ENCODE results near the gene FSD1. TPM values are rescaled to one million over a fixed set of nuclear protein-coding genes. Genes with fewer than 3 reads are reported as not detected.

Gene FSD1
- total RNA-seq, 1 experiment from 2014 or later: not detected

- H3F3A ChIP-seq (ENCODE audit: insufficient read depth, low read depth): no peaks in the 10 kb centered on the region
- ChIA-PET POLR2A (ENCODE audit: unreplicated experiment) (no interaction called here), CTCF (no interaction called here)
- H3K4me2 ChIP-seq: no peak overlapping the region
- no peaks in the 10 kb centered on the region for H3K36me3 ChIP-seq (ENCODE audit: low read depth)
- no peaks in the 10 kb centered on the region for H3K9me3 ChIP-seq (ENCODE audit: insufficient read depth, low read depth)
- H3K4me1 ChIP-seq (replicated peaks; ENCODE audit: insufficient read depth): no peaks in the 10 kb centered on the region
- no peak for DNase-seq
- no peaks in the 10 kb centered on the region for H3K9me2 ChIP-seq (ENCODE audit: insufficient read depth)
- TF ChIP-seq, protein P1, sequence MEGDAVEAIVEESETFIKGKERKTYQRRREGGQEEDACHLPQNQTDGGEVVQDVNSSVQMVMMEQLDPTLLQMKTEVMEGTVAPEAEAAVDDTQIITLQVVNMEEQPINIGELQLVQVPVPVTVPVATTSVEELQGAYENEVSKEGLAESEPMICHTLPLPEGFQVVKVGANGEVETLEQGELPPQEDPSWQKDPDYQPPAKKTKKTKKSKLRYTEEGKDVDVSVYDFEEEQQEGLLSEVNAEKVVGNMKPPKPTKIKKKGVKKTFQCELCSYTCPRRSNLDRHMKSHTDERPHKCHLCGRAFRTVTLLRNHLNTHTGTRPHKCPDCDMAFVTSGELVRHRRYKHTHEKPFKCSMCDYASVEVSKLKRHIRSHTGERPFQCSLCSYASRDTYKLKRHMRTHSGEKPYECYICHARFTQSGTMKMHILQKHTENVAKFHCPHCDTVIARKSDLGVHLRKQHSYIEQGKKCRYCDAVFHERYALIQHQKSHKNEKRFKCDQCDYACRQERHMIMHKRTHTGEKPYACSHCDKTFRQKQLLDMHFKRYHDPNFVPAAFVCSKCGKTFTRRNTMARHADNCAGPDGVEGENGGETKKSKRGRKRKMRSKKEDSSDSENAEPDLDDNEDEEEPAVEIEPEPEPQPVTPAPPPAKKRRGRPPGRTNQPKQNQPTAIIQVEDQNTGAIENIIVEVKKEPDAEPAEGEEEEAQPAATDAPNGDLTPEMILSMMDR (conservative IDR thresholded peaks at IDR 0.05): no peak
- TF ChIP-seq EZH2 (IDR thresholded peaks at IDR 0.05; ENCODE audit: low read depth): no peak
- intact Hi-C loops (cut with micrococcal nuclease; ENCODE audit: unreplicated experiment): no loop called here
- no peaks in the 10 kb centered on the region for H3K79me2 ChIP-seq (ENCODE audit: low read depth)
- H2AFZ ChIP-seq: no peak overlapping the region
- no peaks in the 10 kb centered on the region for H3K27me3 ChIP-seq (ENCODE audit: insufficient read depth, low read depth)
- H3K4me3 ChIP-seq: no peak overlapping the region
- H3K27ac ChIP-seq: no peak overlapping the region
- BruUV-seq (replicated peaks): no TSS peak
- H4K20me1 ChIP-seq (ENCODE audit: insufficient read depth): no peaks in the 10 kb centered on the region
Measured at GRCh38 chr19:4363571-4364304, 59.3 kb downstream of the FSD1 start.

DNA sequence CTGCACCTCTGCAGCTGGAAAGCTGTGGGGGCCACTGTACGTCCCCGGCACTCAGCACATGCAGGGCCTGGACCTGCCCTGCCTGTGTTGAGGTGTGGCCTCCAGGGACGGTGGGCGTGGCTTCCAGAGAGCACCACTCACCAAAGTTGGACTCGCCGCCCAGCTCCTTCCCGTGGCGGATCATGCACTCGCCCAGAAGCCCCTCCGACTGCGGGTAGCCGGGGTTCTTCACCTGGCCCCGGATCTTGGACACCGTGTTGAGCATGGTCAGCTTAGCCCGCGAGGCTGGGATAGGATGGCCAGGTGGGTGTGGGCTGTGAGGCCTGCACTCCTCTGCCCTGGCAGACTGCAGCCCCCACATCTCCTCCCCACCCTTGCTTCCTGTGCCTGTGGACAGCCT, 60.9 kb downstream of the FSD1 start:
- H3K36me3 ChIP-seq (ENCODE audit: low read depth): no peaks in the 10 kb centered on the region
- intact Hi-C loops (cut with micrococcal nuclease; ENCODE audit: unreplicated experiment): no loop called here
- no peak for DNase-seq
- no peaks in the 10 kb centered on the region for H3K4me1 ChIP-seq (replicated peaks; ENCODE audit: insufficient read depth)
- no peaks in the 10 kb centered on the region for H3K27me3 ChIP-seq (ENCODE audit: insufficient read depth, low read depth)
- H3F3A ChIP-seq (ENCODE audit: insufficient read depth, low read depth): no peaks in the 10 kb centered on the region
- TF ChIP-seq, protein P1 (conservative IDR thresholded peaks at IDR 0.05): no peak
- no peak for TF ChIP-seq EZH2 (IDR thresholded peaks at IDR 0.05; ENCODE audit: low read depth)
- no peak overlapping the region for H2AFZ ChIP-seq
- H3K79me2 ChIP-seq (ENCODE audit: low read depth): no peaks in the 10 kb centered on the region
- BruUV-seq (replicated peaks): no TSS peak
- H3K9me2 ChIP-seq (ENCODE audit: insufficient read depth): no peaks in the 10 kb centered on the region
- no peak overlapping the region for H3K4me2 ChIP-seq
- H3K27ac ChIP-seq: no peak overlapping the region
- no peaks in the 10 kb centered on the region for H3K9me3 ChIP-seq (ENCODE audit: insufficient read depth, low read depth)
- CTCF ChIA-PET: no interaction called here
- no peak overlapping the region for H3K4me3 ChIP-seq
- POLR2A ChIA-PET (ENCODE audit: unreplicated experiment): interaction anchor here (0.6 kb wide), 1 partner anchor 37 kb away, joined by 7 read pairs; the partner anchor contains the start of gene CHAF1A
- no peaks in the 10 kb centered on the region for H4K20me1 ChIP-seq (ENCODE audit: insufficient read depth)

GRCh38 chr19:4365791-4366665, 61.6 kb downstream of the FSD1 start:
- intact Hi-C loops (cut with micrococcal nuclease; ENCODE audit: unreplicated experiment): no loop called here
- Histone ChIP-seq H3F3A (ENCODE audit: insufficient read depth, low read depth) (no peaks in the 10 kb centered on the region), H3K27me3 (ENCODE audit: insufficient read depth, low read depth) (no peaks in the 10 kb centered on the region), H3K4me2 (no peak overlapping the region), H3K79me2 (ENCODE audit: low read depth) (no peaks in the 10 kb centered on the region), H2AFZ (no peak overlapping the region), H3K4me3 (no peak overlapping the region), H3K9me3 (ENCODE audit: insufficient read depth, low read depth) (no peaks in the 10 kb centered on the region), H4K20me1 (ENCODE audit: insufficient read depth) (no peaks in the 10 kb centered on the region), H3K27ac (no peak overlapping the region), H3K9me2 (ENCODE audit: insufficient read depth) (no peaks in the 10 kb centered on the region), H3K4me1 (replicated peaks; ENCODE audit: insufficient read depth) (no peaks in the 10 kb centered on the region), H3K36me3 (ENCODE audit: low read depth) (no peaks in the 10 kb centered on the region)
- TF ChIP-seq, protein P1 (conservative IDR thresholded peaks at IDR 0.05): no peak
- no peak for TF ChIP-seq EZH2 (IDR thresholded peaks at IDR 0.05; ENCODE audit: low read depth)
- CTCF ChIA-PET: no interaction called here
- BruUV-seq (replicated peaks): no TSS peak
- POLR2A ChIA-PET (ENCODE audit: unreplicated experiment): interaction anchor here (0.6 kb wide), 1 partner anchor 36 kb away, joined by 7 read pairs; the partner anchor contains the start of gene CHAF1A
- DNase-seq: no peak

All from PC-9 (cell line).